Endometrial microvascular endothelial cells (primary cell): ENCODE measurements around the gene ZNF557. TPM values are rescaled to one million over a fixed set of nuclear protein-coding genes. Genes with fewer than 3 reads are reported as not detected.

Experiments used
- in situ Hi-C: cut with HindIII; loops from 2 replicates; pipeline ENCODE4 v1.10.0; 2017; ENCODE audit warnings: low sequenced_read_pairs, low pct_unique_long_range_greater_than_20kb; ENCODE audit errors: inconsistent ontology term
- total RNA-seq: library from RNA; depleted of rRNA; stranded (reverse); fragments of >200 nt; gene quantifications from one replicate; pipeline ENCODE4 v1.2.3, GENCODE V29; 2015; ENCODE audit errors: inconsistent ontology term

Gene ZNF557
- total RNA-seq, 1 donor from 2014 or later = 4.6 TPM

DNA sequence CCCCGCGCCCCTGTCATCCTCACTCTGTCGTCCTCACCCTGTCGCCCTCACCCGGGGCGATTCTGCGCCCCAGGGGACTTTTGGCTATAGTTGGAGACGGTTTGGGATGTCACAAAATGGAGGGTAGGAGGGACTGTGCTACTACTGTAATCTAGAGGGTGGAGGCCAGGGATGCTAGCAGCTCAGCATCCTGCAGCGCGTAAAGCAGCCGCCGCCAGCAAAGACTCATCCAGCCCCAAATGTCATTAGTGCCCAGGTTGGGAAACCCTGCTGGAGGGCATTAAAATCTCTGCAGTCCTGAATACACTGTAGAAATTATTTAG, 362 bp downstream of the ZNF557 start:
- in situ Hi-C loops = no loop called here

DNA sequence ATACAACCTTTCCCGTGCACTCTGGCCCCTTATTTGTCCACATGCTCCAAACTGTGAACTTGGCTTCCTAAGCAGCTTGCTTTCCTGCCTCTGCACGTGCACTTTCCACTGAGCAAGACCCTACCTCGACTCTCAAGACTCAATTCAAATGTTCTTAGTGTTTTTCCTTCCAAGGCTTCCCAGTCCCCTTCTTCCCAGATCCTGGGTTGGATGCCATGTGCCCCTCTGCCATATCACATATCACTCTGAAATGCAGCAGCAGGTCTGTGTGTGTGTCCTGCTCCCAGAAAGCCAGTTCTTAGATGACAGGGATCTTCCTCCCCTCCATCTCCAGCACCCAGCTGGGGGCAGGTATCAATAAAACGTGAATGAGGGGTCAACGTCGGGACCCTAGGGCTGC, 3.0 kb downstream of the ZNF557 start:
- in situ Hi-C loops = no loop called here

DNA sequence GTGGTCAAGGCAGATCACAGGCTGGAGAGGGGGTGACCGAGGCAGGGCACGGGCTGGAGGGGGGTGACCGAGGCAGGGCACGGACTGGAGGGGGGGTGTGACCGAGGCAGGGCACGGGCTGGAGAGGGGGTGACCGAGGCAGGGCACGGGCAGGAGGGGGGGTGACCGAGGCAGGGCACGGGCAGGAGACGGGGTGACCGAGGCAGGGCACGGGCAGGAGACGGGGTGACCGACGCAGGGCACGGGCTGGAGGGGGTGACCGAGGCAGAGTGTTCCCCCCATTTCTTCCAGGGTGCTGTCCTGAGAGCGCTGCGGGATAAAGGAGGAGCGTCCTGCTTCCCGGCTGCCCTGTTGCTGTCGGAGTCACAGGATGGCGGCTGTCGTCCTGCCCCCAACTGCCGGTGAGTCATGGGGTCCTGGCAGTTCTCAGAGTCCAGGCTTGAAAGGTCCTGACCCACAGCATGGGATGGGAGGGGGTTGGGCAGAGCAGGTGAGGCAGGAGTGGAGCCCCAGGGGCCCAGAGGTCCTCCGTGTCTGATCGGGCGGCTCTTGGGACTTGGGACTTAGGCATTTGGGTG, 5.3 kb downstream of the ZNF557 start:
- in situ Hi-C loops = no loop called here

DNA sequence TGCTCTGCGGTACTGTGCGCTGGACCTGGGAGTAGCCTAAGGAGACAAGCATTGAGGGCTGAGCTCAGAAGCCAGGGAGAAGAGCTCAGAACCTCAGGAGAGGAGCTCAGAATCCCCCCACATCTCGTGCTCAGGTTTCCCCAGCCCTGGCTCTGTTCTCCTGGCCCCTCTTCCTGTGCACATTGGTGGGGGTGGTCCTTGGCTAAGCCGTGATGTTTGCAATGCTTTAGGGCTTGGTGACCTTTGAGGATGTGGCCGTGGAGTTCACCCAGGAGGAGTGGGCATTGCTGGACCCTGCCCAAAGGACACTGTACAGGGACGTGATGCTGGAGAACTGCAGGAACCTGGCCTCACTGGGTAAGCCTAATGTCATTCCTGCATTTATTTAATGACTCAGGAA, 6.6 kb downstream of the ZNF557 start:
- in situ Hi-C loops = no loop called here

DNA sequence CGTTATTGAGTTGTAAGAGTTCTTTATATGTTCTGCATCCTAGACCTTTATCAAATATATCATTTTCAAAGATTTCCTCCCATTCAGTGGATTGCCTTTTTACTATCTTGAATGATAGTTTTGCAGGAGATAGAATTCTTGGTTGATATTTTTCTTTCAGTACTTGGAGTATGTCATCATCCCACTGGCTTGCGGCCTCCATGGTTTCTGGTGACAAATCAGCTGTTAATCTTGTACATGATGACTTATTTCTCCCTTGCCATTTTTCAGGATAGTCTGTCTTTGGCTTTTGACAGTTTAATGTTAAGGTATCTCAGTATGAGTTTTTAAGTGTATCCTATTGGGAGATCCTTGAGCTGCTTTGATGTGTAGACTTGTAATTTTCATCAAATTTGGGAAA, 8.5 kb downstream of the ZNF557 start:
- in situ Hi-C loops = no loop called here

DNA sequence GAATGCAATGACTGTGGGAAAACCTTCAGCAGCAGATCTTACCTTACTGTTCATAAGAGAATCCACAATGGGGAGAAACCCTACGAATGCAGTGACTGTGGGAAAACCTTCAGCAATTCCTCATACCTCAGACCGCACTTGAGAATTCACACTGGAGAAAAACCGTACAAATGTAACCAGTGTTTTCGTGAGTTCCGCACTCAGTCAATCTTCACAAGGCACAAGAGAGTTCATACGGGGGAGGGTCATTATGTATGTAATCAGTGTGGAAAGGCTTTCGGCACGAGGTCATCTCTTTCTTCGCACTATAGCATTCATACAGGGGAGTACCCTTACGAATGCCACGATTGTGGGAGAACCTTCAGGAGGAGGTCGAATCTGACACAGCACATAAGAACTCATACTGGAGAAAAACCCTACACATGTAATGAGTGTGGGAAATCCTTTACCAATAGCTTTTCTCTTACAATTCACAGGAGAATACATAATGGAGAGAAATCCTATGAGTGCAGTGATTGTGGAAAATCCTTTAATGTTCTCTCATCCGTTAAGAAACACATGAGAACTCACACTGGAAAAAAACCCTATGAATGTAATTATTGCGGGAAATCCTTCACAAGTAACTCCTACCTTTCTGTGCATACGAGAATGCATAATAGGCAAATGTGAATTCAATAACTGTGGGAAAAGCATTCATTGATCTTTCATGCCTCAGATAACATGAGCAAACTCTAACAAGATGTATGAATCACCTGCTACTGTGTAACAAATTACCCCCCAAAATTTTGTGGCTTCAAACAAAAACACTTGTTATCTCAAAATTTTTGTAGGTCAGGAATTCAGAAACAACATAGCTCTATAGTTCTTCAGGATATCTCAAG, 13.8 kb downstream of the ZNF557 start:
- in situ Hi-C loops = no loop called here

DNA sequence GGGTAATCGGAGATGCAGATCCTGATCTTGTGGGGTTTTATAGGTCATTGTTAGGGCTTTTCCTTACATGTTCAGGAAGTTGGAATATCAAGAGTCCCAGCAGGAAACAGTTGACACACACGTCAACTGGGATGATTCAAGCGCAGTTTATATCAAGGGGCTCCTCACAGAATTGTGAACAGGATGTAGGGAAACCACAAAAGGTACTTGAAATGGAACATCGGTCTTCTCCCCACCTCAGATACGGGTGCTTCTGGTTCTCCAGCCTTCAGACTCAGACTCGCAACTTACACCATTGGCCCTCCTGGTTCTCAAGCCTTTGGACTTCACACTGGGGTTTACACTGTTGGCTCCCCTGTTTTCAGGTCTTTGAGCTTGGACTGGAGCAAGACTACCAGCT, 19.5 kb downstream of the ZNF557 start:
- in situ Hi-C loops = no loop called here

DNA sequence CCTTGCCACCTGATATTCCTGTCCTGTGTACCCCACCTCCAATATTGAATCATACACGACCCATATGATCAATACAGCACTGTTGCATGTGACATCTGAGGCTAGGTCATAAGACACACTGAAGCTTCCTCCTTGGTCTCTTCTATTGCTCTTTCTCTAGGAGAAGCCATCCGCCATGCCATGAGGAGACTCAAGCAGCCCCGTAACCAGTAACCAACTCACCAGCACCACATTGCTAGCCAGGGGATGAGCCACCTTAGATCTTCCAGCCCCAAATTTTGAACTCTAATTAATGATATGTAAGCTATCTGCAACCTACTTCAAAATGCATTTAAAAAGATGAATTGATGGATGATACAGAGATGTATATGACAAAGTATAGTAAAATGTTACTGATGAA, 28.6 kb downstream of the ZNF557 start:
- in situ Hi-C loops = no loop called here

DNA sequence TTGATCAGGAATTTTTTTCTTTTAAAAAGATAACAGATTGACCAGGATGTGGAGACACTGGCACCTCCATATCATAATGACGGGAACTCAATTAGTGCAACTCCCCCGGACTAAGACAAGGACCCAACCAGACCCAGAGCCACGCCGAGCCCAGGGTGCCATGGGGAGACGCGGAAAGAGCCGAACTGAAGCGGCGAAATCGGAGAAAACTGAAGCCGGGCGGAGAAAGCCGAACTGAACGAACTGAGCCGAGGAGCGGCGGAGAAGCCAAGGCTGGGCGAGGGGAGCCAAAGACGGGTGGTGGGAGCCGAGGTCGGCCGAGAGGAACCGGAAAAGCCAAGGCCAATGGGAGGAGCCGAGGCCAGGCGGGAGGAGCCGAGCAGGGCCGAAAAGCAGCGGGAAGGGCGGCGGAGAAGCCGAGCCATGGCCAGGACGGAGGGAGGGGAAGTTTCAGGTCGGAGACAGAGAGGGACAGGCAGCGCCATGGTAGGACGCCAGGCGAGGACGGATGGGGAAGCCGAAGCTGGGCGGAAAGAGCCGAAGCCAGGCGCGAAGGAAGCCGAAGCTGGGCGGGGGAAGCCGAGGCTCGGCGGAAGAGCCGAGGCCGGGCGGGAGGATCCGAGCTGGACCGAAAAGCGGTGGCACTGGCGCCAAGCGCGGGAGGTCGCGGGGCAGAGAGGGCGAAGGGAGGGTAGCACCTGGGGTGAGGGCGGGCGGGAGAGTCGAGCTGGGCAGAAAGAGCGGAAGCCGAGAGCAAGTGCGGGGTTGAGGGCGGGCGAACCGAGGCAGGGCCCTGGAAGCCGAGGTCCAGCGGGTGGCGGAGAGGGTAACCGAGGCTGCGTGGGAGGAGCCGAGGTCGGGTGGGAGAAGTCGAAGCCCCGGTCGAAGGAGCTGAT, 29.4 kb downstream of the ZNF557 start:
- in situ Hi-C loops = no loop called here

DNA sequence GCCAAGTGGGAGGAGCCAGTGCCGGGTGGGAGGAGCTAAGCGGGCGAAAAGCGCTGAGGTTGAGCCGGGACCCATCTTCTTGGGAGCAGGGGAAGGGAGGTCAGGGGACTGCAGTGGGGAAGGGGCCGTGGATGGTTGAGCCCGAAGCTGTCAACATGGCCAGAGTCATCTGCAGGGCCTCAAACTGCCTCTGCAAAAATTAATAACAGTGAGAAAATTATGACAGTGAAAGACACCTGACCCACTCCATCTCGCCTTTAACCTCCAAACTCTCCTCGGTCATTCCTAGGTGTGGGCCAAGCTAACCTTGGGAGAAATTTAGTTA, 30.1 kb downstream of the ZNF557 start:
- in situ Hi-C loops = no loop called here

DNA sequence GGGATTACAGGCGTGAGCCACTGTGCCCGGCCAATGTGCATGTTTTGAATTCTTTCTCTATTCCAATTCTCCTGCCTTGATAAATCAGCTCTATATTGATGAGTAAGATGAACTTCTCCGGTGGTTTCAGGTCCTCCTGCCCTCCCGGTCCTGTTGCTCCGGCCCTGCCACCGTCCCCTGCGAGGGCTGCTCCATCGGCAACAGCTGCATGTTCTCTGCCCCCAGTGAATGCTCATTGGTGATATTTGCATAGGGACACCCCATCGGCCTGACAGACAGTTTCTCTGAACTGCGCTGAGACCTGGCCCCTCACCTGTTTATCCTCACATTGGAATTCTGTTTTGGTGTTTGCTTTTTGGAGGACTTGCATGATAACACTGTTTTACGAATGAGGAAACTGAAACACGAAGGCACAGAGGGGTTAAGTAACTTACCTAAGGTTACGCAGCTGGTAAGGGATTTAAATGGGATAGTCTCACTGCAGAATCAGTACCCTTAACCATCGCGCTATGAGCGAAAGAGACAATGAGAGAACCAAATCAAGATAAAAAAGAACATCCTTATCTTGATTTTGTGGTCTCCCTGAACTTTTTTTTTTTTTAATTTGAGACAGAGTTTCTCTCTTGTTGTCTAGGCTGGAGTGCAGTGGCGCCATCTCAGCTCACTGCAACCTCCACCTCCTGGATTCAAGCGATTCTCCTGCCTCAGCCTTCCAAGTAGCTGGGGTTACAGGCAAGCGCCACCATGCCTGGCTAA, 32.2 kb downstream of the ZNF557 start:
- in situ Hi-C loops = no loop called here

DNA sequence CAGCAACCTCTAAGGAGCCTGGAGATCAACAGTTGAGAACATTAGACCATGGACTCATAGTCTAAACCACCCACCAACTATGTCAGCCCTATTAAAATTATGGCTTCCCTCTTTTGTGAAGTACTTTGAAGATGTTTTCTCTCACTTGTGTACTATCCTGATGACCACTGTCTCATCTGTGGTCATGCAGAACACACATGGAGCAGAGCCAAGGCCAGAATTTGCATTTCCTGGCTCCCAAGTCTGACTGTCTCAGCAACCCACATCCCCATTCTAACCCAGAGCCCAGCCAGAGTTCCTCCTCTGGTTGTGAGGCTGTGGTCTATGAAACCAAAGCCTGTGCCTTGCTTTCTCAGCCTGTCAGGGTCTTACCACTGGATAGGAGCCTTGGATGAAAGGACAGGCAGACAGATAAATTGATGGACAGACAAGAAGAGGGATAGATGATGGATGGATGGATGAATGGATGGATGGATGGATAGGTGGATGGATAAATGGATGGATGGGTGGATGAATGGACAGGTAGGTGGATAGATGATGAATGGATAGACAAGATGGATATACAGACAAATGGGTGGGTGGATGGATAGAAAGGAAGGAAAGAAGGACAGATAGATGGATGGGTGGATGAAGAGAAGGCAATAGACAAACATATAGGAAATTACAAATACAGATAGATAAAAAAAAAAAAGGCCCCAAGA, 35.4 kb downstream of the ZNF557 start:
- in situ Hi-C loops = no loop called here

DNA sequence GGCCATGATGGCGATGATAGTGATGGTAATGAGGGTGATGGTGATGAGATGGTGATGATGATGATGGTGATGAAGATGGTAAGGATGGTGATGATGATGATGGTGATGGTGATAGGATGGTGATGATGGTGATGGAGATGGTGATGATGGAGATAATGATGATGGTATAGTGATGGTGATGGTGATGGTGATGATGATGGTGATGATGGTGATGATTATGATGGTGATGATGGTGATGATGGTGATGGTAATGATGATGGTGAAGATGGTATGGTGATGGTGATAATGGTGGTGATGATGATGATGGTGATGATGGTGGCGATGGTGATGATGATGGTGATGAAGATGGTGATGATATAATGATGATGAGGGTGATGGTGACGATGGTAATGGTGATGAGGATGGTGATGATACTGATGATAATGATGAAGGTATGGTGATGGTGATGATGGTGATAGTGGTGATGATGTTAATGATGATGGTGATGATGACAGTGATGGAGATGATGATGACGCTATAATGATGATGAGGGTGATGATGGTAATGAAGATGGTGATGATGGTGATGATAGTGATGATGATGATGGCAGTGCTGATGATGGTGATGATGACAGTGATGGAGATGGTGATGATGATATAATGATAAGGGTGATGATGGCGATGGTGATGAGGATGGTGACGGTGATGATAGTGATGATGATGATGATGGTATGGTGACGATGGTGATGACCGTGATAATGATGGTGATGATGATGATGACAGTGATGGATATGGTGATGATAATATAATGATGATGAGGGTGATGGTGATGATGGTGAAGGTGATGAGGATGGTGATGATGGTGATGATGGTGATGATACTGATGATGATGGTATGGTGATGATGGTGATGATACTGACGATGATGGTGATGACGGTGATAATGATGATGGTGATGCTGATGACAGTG, 37.5 kb downstream of the ZNF557 start:
- in situ Hi-C loops = no loop called here

DNA sequence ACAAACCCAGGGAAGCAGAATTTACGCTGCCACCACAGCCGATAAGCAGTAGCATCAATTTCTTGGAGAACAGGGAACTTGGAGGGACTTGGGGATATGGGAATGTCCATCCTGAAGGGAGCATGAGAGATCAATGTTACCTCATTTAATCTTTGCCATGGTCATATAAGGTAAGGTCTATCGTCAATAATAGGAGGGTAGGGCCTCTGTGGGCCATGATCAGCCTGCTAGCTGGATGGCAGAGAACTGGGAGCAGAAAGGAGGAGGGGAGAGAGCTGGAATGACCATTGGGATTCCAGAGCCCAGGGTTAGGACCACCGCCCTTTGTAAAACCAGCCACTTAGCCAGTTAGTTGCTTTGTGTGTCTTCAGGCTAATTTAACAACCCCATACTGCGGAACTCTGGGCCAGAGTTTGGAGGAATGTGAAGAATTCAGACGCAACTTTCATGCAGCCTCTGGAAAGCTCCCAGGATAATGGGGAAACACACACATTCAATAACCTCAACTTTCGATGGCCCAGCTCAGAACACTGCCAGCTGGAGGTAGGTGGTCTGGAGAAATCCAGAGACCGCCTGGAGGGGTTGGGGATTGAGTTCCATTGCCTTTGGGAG, 40.3 kb downstream of the ZNF557 start:
- in situ Hi-C loops = no loop called here

DNA sequence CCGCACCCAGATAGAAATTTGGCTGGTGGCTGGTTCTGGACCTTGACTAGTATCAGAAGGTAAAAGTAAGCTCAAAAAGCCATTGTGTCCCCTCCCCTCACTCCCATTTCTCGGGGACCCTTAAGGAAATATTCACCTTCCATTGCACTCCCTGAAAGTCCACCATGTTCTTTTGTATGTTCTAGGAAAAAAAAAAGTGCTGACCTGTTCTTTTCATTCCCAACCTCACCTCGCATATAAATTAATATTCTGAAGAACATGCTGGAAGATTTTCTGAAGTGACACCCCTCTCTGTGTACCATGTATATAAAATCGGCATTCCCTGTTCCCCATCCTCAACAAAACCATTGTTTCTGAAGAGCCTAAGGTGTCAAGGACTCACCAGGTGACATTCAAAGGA, 43.2 kb downstream of the ZNF557 start:
- in situ Hi-C loops = no loop called here

DNA sequence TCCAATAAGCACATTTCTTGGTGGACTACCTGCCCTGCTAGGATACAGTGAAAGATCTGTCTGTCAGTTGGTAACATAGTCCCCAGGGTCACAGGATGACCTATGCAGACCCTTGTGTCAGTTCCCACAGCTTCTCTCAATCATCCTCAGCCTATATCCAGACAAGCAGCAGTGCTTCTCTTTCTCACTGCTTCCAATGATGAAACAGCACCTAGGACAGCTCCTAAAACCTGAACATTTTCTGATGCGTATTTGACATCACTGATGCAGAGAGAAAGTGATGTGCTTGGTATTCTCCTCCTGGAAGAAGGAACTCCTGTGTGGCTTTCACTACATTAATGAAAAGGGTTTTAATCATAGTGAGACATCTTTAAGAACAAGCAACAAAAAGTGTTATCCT, 43.7 kb downstream of the ZNF557 start:
- in situ Hi-C loops = no loop called here

DNA sequence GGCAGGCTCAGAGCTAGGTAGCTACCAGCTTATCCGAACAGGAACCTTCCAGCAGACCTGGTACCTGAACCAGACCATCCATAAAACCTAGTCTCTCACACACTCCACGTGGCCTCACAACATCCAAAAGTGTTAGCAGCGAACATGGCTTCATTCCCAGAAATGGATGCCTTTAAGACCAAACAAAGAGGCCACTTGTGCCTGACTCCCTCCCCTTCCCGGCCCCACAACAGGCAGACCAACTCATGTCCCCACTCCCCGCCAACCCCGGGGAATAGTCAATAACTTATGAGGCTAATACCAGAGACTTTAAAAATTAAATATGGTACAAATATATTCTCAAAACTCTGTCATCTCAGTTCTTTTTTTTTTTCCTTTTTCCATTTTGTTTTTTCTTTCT, 46.2 kb downstream of the ZNF557 start:
- in situ Hi-C loops = no loop called here
